ENCODE data around the gene HS3ST3B1.

HS3ST3B1 gene

DNA sequence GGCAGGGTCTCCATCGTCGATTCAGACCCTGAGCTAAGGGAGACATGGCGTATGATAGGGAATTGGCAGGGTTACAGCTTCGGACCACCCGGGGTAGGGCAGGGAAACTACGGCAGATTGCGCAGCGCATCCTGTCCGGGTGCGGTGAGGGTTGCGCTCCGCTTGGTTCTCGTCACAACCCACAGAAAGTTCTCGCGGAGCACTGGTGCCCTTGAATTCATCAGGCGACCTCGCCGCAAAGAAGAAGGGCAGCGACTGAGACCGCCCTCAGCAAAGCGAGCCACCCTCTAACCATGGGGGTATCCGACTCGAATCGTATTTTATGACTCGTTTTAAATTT is 1.2 kb downstream of the HS3ST3B1 start:
- CTCF ChIA-PET, result interaction anchor here (0.7 to 2.8 kb wide), 18 partner anchors 10 to 964 kb away, joined by 3 to 9 read pairs (median 4); no protein-coding TSS in a partner anchor
- TF ChIP-seq, protein P1, sequence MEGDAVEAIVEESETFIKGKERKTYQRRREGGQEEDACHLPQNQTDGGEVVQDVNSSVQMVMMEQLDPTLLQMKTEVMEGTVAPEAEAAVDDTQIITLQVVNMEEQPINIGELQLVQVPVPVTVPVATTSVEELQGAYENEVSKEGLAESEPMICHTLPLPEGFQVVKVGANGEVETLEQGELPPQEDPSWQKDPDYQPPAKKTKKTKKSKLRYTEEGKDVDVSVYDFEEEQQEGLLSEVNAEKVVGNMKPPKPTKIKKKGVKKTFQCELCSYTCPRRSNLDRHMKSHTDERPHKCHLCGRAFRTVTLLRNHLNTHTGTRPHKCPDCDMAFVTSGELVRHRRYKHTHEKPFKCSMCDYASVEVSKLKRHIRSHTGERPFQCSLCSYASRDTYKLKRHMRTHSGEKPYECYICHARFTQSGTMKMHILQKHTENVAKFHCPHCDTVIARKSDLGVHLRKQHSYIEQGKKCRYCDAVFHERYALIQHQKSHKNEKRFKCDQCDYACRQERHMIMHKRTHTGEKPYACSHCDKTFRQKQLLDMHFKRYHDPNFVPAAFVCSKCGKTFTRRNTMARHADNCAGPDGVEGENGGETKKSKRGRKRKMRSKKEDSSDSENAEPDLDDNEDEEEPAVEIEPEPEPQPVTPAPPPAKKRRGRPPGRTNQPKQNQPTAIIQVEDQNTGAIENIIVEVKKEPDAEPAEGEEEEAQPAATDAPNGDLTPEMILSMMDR (IDR thresholded peaks at IDR 0.05; ENCODE audit: control extremely low read depth, extremely low read depth, low read depth, missing control alignments), result no peak
- POLR2A ChIA-PET, result no interaction called here
- no peak for DNase-seq (ENCODE audit: extremely low spot score)

DNA sequence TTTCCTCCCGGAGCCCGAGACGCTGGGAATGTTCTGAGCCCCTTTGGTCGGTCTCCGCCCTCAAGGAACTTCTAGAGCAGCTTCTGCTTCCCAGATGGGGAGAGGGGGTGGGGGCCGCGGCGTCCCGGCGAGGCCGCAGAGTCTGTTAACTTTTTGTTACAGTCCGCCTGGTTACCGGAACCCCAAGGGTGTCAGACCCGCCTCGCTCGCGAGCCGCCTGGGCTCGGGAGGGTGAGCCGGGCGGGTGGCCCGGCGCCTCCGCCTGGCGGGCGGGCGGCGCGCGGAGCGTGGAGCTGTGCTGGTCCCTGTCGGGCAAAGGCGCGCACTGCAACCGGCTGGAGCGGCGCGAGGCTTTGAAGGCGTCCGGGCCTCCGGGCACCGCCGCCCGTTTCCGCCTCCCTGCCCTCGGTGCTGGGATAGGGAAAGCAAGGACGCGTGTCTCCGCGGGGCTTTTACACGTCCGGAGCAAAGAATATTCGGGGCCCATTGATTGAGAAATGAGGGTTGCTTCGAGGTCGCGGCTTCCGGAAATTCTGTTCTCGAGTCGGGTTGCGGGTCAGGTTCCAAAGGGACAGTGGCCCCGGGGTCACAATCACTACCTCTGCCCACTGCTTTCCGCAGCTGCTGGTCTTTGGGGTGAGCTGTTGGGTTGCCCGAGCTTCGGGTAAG is 1.7 kb downstream of the HS3ST3B1 start:
- peak; percentile 82 for DNase-seq (ENCODE audit: extremely low spot score)
- POLR2A ChIA-PET, result no interaction called here
- CTCF ChIA-PET, result interaction anchor here (1.0 to 2.8 kb wide), 15 partner anchors 11 to 964 kb away, joined by 3 to 9 read pairs (median 4); no protein-coding TSS in a partner anchor
- TF ChIP-seq, protein P1 (IDR thresholded peaks at IDR 0.05; ENCODE audit: control extremely low read depth, extremely low read depth, low read depth, missing control alignments), result peak; percentile 88

DNA sequence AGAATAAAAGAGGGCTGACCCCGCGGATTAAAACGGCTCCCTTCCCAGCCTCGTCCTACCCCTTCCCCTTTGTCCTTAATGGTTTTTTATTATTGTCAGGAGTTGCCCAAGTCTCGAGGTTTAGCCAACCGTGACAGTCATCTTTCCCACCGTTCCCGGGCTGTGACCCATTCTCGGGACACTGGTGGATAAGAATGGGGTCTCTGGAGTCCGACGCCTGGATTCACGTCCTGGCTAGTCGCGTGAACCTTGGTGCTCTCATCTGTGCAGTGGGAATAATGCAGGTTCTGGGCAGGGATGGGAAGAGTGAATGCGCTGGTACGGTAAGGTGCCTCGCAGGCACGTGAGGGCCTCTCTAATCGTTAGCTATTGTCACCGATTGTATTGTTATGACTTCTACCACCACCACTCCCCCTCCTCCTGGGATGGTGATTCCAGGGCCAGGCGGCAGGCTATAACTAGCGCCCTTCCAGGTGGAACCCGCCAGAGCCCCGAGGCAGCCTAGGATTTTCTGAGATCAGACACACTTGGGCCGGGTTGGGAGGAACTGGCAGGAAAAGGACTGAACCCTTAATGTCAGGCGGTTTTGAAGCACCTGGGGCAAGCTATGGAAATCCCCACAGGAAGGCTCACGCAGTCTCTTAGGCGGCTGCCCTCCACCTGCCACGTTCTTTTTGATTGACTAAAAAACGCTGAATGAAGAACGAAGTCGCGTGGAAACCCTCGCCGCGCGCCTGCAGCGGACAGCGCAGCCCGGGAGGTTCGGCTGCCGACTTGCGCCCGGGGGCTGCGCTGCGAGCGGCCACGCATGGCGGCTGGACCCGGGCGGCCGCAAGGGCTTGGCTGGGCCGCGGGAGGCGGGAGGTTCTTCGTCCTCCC is 2.7 kb downstream of the HS3ST3B1 start:
- ChIA-PET CTCF (interaction anchor here (1.3 to 2.8 kb wide), 4 partner anchors 17 to 710 kb away, joined by 4 to 9 read pairs (median 7); no protein-coding TSS in a partner anchor), POLR2A (no interaction called here)
- TF ChIP-seq, protein P1 (IDR thresholded peaks at IDR 0.05; ENCODE audit: control extremely low read depth, extremely low read depth, low read depth, missing control alignments), result no peak
- DNase-seq (ENCODE audit: extremely low spot score), result no peak

DNA sequence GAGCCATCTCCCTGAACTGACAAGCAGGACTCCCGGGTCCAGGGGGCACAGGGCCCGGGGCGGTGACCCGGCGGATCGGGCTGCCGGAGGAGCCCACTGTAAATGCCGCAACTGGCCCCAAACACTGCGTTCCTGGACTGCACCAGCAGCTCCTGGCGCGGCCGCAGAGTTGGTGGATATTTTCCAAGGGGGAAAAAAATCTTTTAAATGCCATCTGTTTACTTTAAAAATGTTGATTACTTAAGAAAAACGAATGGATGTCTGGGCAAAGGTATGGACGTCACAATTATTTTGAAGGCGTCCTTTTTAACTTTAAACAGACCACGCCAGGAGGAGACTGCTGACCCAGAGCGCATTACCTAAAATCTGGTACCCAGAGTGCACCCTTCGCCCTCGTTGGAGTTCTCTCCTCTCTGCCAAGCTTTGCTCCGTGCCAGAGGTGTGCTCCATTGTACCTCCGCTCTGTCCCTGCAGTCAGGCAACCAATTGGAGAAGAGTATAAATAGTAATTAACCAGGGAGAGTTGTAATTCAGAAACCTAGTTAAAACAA is 3.4 kb downstream of the HS3ST3B1 start:
- TF ChIP-seq, protein P1 (IDR thresholded peaks at IDR 0.05; ENCODE audit: control extremely low read depth, extremely low read depth, low read depth, missing control alignments), result no peak
- DNase-seq (ENCODE audit: extremely low spot score), result no peak
- ChIA-PET CTCF (interaction anchor here (2.8 kb wide), 1 partner anchor 49 kb away, joined by 9 read pairs; no protein-coding TSS in a partner anchor), POLR2A (no interaction called here)

DNA sequence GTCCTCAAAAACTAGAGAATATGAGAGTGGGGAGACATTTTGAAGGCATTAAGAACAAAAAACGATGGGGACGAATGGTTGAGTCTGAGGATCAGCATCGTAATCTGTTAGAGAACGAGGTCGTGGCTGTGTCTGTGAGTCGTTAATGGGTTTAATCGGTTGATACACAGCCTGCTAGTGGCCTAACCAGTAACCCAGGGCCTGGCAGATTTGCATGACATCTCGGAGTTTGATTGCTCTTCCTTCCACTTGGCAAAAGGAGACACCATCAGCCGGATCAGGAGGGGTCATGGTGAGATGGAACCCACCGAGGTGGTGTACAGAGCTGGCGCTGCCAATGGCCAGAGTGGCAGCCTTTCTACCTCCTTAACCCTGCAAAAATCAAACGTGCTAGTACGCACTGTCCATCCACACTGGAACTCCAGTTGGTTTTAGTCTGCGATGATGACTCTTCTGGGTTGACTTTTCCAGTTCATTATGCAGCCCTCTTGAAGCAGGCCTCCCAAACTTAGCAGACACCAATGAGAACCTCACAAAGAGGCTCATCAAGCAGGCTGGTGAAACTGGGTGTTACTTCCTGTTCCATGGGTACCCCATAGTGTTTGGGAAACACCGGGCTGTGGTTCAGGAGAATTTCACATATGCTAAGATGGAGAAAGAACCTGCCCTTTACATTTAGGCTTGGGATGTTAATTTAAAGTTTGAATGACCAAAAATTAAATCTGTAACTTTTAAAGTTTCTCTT is 4.1 kb downstream of the HS3ST3B1 start:
- no peak for DNase-seq (ENCODE audit: extremely low spot score)
- ChIA-PET POLR2A (no interaction called here), CTCF (no interaction called here)
- TF ChIP-seq, protein P1 (IDR thresholded peaks at IDR 0.05; ENCODE audit: control extremely low read depth, extremely low read depth, low read depth, missing control alignments), result no peak
